Measurements from ENCODE around the gene TTC21A. TPM values are rescaled to one million over a fixed set of nuclear protein-coding genes. Genes with fewer than 3 reads are reported as not detected.
A peak's percentile ranks its signal among the peaks of the same experiment; 100 is the strongest.

The TTC21A gene
- total RNA-seq, 1 experiment from 2014 or later = 7.7 TPM

- peak overlapping the region in 1 of 2 experiments; percentile 82; a peak in 1 of 4 replicates for H3K4me3 ChIP-seq (ENCODE audit: low read depth in 2 of 2, low read length in 2 of 2)
- POLR2A ChIA-PET = no interaction called here
- DNase-seq (ENCODE audit: low read depth, low spot score) = no peak
- H3K9me3 ChIP-seq (ENCODE audit: control insufficient read depth, insufficient read depth, low read depth, low read length) = no peaks in the 10 kb centered on the region
- intact Hi-C loops (cut with micrococcal nuclease; ENCODE audit: unreplicated experiment) (no loop called here), in situ Hi-C loops (cut with HindIII; ENCODE audit: low pct_unique_long_range_greater_than_20kb, low sequenced_read_pairs) (no loop called here)
- TSS peak; percentile 88 for BruUV-seq (replicated peaks)
- CTCF ChIA-PET = no interaction called here
- ATAC-seq = no peak
- peaks cover 4% of the 10 kb centered on the region; the same call in 1 of the 2 replicates for H3K36me3 ChIP-seq (ENCODE audit: control insufficient read depth, insufficient read depth, low read length)
- H3K27ac ChIP-seq (ENCODE audit: low read length) = no peak overlapping the region
- TF ChIP-seq TCF7L2 (IDR thresholded peaks at IDR 0.05; ENCODE audit: low read depth, low read length) (no peak), SIN3A (IDR thresholded peaks at IDR 0.05; ENCODE audit: borderline replicate concordance, insufficient read depth, low read depth, low read length) (no peak), POLR2AphosphoS5 (IDR thresholded peaks at IDR 0.05; ENCODE audit: low read depth, low read length) (no peak)
- TF ChIP-seq, protein P1, sequence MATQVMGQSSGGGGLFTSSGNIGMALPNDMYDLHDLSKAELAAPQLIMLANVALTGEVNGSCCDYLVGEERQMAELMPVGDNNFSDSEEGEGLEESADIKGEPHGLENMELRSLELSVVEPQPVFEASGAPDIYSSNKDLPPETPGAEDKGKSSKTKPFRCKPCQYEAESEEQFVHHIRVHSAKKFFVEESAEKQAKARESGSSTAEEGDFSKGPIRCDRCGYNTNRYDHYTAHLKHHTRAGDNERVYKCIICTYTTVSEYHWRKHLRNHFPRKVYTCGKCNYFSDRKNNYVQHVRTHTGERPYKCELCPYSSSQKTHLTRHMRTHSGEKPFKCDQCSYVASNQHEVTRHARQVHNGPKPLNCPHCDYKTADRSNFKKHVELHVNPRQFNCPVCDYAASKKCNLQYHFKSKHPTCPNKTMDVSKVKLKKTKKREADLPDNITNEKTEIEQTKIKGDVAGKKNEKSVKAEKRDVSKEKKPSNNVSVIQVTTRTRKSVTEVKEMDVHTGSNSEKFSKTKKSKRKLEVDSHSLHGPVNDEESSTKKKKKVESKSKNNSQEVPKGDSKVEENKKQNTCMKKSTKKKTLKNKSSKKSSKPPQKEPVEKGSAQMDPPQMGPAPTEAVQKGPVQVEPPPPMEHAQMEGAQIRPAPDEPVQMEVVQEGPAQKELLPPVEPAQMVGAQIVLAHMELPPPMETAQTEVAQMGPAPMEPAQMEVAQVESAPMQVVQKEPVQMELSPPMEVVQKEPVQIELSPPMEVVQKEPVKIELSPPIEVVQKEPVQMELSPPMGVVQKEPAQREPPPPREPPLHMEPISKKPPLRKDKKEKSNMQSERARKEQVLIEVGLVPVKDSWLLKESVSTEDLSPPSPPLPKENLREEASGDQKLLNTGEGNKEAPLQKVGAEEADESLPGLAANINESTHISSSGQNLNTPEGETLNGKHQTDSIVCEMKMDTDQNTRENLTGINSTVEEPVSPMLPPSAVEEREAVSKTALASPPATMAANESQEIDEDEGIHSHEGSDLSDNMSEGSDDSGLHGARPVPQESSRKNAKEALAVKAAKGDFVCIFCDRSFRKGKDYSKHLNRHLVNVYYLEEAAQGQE (IDR thresholded peaks at IDR 0.05; ENCODE audit: insufficient read depth in 1 of 2, low read depth in 2 of 2, low read length in 1 of 2) = no peak
- TF ChIP-seq, protein P2, sequence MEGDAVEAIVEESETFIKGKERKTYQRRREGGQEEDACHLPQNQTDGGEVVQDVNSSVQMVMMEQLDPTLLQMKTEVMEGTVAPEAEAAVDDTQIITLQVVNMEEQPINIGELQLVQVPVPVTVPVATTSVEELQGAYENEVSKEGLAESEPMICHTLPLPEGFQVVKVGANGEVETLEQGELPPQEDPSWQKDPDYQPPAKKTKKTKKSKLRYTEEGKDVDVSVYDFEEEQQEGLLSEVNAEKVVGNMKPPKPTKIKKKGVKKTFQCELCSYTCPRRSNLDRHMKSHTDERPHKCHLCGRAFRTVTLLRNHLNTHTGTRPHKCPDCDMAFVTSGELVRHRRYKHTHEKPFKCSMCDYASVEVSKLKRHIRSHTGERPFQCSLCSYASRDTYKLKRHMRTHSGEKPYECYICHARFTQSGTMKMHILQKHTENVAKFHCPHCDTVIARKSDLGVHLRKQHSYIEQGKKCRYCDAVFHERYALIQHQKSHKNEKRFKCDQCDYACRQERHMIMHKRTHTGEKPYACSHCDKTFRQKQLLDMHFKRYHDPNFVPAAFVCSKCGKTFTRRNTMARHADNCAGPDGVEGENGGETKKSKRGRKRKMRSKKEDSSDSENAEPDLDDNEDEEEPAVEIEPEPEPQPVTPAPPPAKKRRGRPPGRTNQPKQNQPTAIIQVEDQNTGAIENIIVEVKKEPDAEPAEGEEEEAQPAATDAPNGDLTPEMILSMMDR (IDR thresholded peaks at IDR 0.05) = no peak
- peaks cover 6% of the 10 kb centered on the region for H3K4me1 ChIP-seq (ENCODE audit: control insufficient read depth, insufficient read depth, low read length)
- no peaks in the 10 kb centered on the region for H3K27me3 ChIP-seq (ENCODE audit: control insufficient read depth, insufficient read depth, low read length)
Measured at GRCh38 chr3:39105687-39106063, 1.8 kb upstream of the TTC21A start.

- peak overlapping the region; percentile 81 to 82 for H3K4me3 ChIP-seq (ENCODE audit: low read depth in 2 of 2, low read length in 2 of 2)
- ATAC-seq (no peak), DNase-seq (ENCODE audit: low read depth, low spot score) (no peak)
- no peaks in the 10 kb centered on the region for H3K27me3 ChIP-seq (ENCODE audit: control insufficient read depth, insufficient read depth, low read length)
- CTCF ChIA-PET = no interaction called here
- peak overlapping the region; percentile 76 for H3K27ac ChIP-seq (ENCODE audit: low read length)
- H3K36me3 ChIP-seq (ENCODE audit: control insufficient read depth, insufficient read depth, low read length) = peaks cover 2% of the 10 kb centered on the region; the same call in 1 of the 2 replicates
- POLR2A ChIA-PET = interaction anchor here (0.6 kb wide), 1 partner anchor 71 kb away, joined by 5 read pairs; no protein-coding TSS in a partner anchor
- H3K9me3 ChIP-seq (ENCODE audit: control insufficient read depth, insufficient read depth, low read depth, low read length) = no peaks in the 10 kb centered on the region
- intact Hi-C loops (cut with micrococcal nuclease; ENCODE audit: unreplicated experiment) = no loop called here
- BruUV-seq (replicated peaks) = no TSS peak
- peaks cover 6% of the 10 kb centered on the region for H3K4me1 ChIP-seq (ENCODE audit: control insufficient read depth, insufficient read depth, low read length)
- TF ChIP-seq, protein P1 (IDR thresholded peaks at IDR 0.05; ENCODE audit: insufficient read depth in 1 of 2, low read depth in 2 of 2, low read length in 1 of 2) = no peak
- TF ChIP-seq TCF7L2 (IDR thresholded peaks at IDR 0.05; ENCODE audit: low read depth, low read length) (no peak), POLR2AphosphoS5 (IDR thresholded peaks at IDR 0.05; ENCODE audit: low read depth, low read length) (no peak), SIN3A (IDR thresholded peaks at IDR 0.05; ENCODE audit: borderline replicate concordance, insufficient read depth, low read depth, low read length) (no peak)
- TF ChIP-seq, protein P2 (IDR thresholded peaks at IDR 0.05) = no peak
- in situ Hi-C loops (cut with HindIII; ENCODE audit: low pct_unique_long_range_greater_than_20kb, low sequenced_read_pairs) = no loop called here
Measured at GRCh38 chr3:39106281-39106811, 1.1 kb upstream of the TTC21A start.

Data from Panc1 (cell line).